OCI-LY7 (cell line): Measurements from ENCODE around the gene OPRM1. TPM values are rescaled to one million over a fixed set of nuclear protein-coding genes. Genes with fewer than 3 reads are reported as not detected.
"Not testable (repeated sequence)": the region's sequence is repeated elsewhere in the genome, so short reads cannot be mapped to it uniquely, and the experiment has no call there.

ENCODE experiments used
- BruUV-seq: library from RNA; stranded (reverse); fragments of 400-500 nt; replicated peaks from 2 replicates; lab custom pipeline; 2021; lab: Mats Ljungman, UMichigan
- CTCF ChIA-PET: fragments of 300-600 bp; sonication (Branson Sonifier 250); formaldehyde crosslinking; loops from one replicate; lab custom pipeline; 2022; ENCODE audit warnings: antibody characterized with exemption; ENCODE audit not compliant: unreplicated experiment; lab: Charles Lee
- POLR2A ChIA-PET: fragments of 300-600 bp; sonication (Branson Sonifier 250); formaldehyde crosslinking; loops from one replicate; lab custom pipeline; 2022; ENCODE audit warnings: antibody characterized with exemption; lab: Charles Lee
- DNase-seq: peaks from one replicate; pipeline ENCODE4 v3.0.0-alpha.2; 2015; ENCODE audit warnings: low spot score
- H2AFZ ChIP-seq: fragments of 200-600 bp; sonication (generic), shearing (Covaris generic); 2 replicates; pipeline ENCODE4 v1.6.1; 2014; ENCODE audit warnings: mild to moderate bottlenecking, antibody characterized with exemption, low read length, moderate library complexity
- H3K27ac ChIP-seq: fragments of 200-600 bp; sonication (generic); 2 replicates; pipeline ENCODE4 v1.5.1; 2014; ENCODE audit warnings: mixed run types, low read depth, mild to moderate bottlenecking, moderate library complexity, low read length, inconsistent platforms; ENCODE audit not compliant: poor library complexity, severe bottlenecking
- H3K36me3 ChIP-seq: fragments of 200-600 bp; sonication (generic); 2 replicates; pipeline ENCODE4 v1.6.1; 2014; ENCODE audit warnings: mild to moderate bottlenecking, antibody characterized with exemption, low read length, moderate library complexity, mixed read lengths; ENCODE audit not compliant: insufficient read depth
- H3K4me1 ChIP-seq: fragments of 200-600 bp; sonication (generic); 2 replicates; pipeline ENCODE4 v1.5.1; 2014; ENCODE audit warnings: mild to moderate bottlenecking, low read length; ENCODE audit not compliant: insufficient read depth, poor library complexity, severe bottlenecking
- H3K4me2 ChIP-seq: fragments of 200-600 bp; sonication (generic); 2 replicates; pipeline ENCODE4 v1.6.1; 2014; ENCODE audit warnings: mild to moderate bottlenecking, low read length
- H3K4me3 ChIP-seq: fragments of 200-600 bp; sonication (generic); 2 replicates; pipeline ENCODE4 v1.5.1; 2014; ENCODE audit warnings: mild to moderate bottlenecking, low read depth, low read length; ENCODE audit not compliant: poor library complexity, severe bottlenecking
- H3K79me2 ChIP-seq: fragments of 200-600 bp; sonication (generic); 2 replicates; pipeline ENCODE4 v1.6.1; 2016; ENCODE audit warnings: low read depth, mild to moderate bottlenecking, low read length, moderate library complexity, mixed read lengths; ENCODE audit not compliant: insufficient read depth
- H3K9me2 ChIP-seq: fragments of 200-600 bp; sonication (generic); 2 replicates; pipeline ENCODE4 v1.6.1; 2016; ENCODE audit warnings: mild to moderate bottlenecking, low read length, mixed read lengths; ENCODE audit not compliant: insufficient read depth
- H3K9me3 ChIP-seq: fragments of 200-600 bp; sonication (generic); 2 replicates; pipeline ENCODE4 v1.6.1; 2014; ENCODE audit warnings: mild to moderate bottlenecking, mixed run types, low read length, mixed read lengths
- H4K20me1 ChIP-seq: fragments of 200-600 bp; sonication (generic); 2 replicates; pipeline ENCODE4 v1.6.1; 2014; ENCODE audit warnings: mild to moderate bottlenecking, antibody characterized with exemption, low read length, moderate library complexity, mixed read lengths; ENCODE audit not compliant: insufficient read depth
- EZH2phosphoT487 ChIP-seq: fragments of 200-600 bp; sonication (generic); IDR thresholded peaks from 2 replicates; pipeline ENCODE4 v1.6.1; 2018; ENCODE audit warnings: low read depth, borderline replicate concordance, mild to moderate bottlenecking, mixed run types, antibody characterized with exemption, low read length, moderate library complexity, mixed read lengths
- intact Hi-C: fragments of 100-400 bp; cut with micrococcal nuclease; formaldehyde crosslinking; loops from one replicate; pipeline ENCODE4 v1.10.0; 2022; ENCODE audit not compliant: unreplicated experiment
- total RNA-seq, 2 experiments: library from RNA; depleted of rRNA in 1 of 2; stranded (reverse); fragments of >200 nt in 1 of 2; shearing (Covaris generic) in 1 of 2; gene quantifications; 2 replicates each; pipeline ENCODE4 v1.2.3, GENCODE V29; 2014 to 2022
- TF ChIP-seq, protein P1 (sequence below): fragments of 200-600 bp; sonication (generic); conservative IDR thresholded peaks from 2 replicates; pipeline ENCODE4 v1.5.1; 2014; ENCODE audit warnings: mild to moderate bottlenecking, antibody characterized with exemption, low read length, moderate library complexity, mixed read lengths

OPRM1 gene
- total RNA-seq, 2 experiments from 2014 or later = not detected

DNA sequence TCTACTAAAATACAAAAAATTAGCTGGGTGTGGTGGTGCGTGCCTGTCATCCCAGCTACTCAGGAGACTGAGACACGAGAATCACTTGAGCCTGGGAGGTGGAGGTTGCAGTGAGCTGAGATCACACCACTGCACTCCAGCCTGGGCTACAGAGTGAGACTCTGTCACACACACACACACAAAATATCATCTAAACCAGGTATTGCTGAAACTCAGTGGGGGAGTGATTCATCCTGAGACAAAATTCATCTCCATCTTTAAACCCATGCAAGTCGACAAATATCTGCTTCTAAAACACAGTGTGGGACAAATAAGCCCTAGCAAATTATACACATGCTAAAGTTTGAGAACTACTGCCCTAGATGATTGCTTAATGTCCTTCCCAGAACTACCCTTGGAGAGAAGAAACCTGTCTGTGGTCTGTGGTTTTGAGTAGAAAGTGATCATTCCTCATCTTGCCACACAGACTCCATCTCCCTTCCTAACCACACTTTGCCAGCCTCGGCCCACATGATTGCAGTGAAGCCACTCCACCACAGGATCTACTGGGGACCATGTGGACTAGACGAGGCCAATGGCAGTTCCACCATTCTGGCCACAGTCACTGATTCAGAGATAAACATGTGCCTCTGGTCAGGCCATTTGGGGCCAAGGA, 130.3 kb downstream of the OPRM1 start:
- ChIA-PET CTCF (no interaction called here), POLR2A (interaction anchor here (0.6 kb wide), 1 partner anchor 550 kb away, joined by 5 read pairs; no protein-coding TSS in a partner anchor)
- no peaks in the 10 kb centered on the region for H4K20me1 ChIP-seq
- H3K4me2 ChIP-seq = no peak overlapping the region
- no peak for DNase-seq
- H3K36me3 ChIP-seq = no peaks in the 10 kb centered on the region
- H3K4me3 ChIP-seq = no peak overlapping the region
- H3K79me2 ChIP-seq = no peaks in the 10 kb centered on the region
- no TSS peak for BruUV-seq
- no peak overlapping the region for H2AFZ ChIP-seq
- H3K4me1 ChIP-seq = no peaks in the 10 kb centered on the region
- TF ChIP-seq, protein P1, sequence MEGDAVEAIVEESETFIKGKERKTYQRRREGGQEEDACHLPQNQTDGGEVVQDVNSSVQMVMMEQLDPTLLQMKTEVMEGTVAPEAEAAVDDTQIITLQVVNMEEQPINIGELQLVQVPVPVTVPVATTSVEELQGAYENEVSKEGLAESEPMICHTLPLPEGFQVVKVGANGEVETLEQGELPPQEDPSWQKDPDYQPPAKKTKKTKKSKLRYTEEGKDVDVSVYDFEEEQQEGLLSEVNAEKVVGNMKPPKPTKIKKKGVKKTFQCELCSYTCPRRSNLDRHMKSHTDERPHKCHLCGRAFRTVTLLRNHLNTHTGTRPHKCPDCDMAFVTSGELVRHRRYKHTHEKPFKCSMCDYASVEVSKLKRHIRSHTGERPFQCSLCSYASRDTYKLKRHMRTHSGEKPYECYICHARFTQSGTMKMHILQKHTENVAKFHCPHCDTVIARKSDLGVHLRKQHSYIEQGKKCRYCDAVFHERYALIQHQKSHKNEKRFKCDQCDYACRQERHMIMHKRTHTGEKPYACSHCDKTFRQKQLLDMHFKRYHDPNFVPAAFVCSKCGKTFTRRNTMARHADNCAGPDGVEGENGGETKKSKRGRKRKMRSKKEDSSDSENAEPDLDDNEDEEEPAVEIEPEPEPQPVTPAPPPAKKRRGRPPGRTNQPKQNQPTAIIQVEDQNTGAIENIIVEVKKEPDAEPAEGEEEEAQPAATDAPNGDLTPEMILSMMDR = no peak
- no peak for TF ChIP-seq EZH2phosphoT487
- H3K27ac ChIP-seq = no peak overlapping the region
- H3K9me3 ChIP-seq = no peaks in the 10 kb centered on the region
- intact Hi-C loops = no loop called here
- H3K9me2 ChIP-seq = no peaks in the 10 kb centered on the region

DNA sequence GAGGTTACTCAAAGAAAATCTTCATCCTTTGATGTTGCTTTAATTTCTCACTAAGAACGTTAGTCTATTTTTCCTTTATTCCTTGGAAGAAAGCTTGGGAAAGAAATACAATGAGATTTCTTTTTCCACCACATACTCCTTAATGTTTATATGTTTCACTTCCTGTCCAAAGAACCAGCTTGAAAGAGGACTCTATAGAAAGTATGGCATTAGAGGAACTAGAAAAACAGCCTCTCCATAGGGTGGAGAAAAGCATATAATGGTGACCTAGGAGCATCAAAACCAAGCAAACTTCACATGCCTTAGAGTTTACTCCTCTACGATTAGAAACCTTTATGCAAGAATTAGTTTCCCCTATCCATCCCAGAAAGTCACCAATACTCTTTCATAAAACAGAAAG, 131.1 kb downstream of the OPRM1 start:
- H3K4me3 ChIP-seq = no peak overlapping the region
- H4K20me1 ChIP-seq = no peaks in the 10 kb centered on the region
- intact Hi-C loops = no loop called here
- H3K79me2 ChIP-seq = no peaks in the 10 kb centered on the region
- H3K4me1 ChIP-seq = no peaks in the 10 kb centered on the region
- H3K36me3 ChIP-seq = no peaks in the 10 kb centered on the region
- H3K9me2 ChIP-seq = no peaks in the 10 kb centered on the region
- H3K27ac ChIP-seq = no peak overlapping the region
- H3K4me2 ChIP-seq = no peak overlapping the region
- no peak overlapping the region for H2AFZ ChIP-seq
- DNase-seq = no peak
- BruUV-seq = no TSS peak
- ChIA-PET POLR2A (no interaction called here), CTCF (no interaction called here)
- no peak for TF ChIP-seq EZH2phosphoT487
- TF ChIP-seq, protein P1 = no peak
- no peaks in the 10 kb centered on the region for H3K9me3 ChIP-seq

DNA sequence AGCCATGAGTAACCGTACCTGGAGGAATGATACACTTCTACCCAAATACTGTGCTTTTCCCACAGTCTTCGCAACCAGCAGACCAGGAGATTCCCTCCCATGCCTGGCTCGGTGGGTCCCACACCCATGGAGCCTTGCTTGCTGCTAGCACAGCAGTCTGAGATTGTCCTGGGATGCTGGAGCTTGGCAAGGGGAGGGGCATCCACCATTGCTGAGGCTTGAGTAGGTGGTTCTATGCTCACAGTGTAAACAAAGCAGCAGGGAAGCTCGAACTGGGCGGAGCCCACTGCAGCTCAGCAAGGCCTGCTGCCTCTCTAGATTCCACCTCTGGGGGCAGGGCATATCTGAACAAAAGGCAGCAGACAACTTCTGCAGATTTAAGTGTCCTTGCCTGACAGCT, 133.4 kb downstream of the OPRM1 start:
- H3K36me3 ChIP-seq, DNase-seq, H4K20me1 ChIP-seq, H2AFZ ChIP-seq, H3K9me3 ChIP-seq, H3K4me2 ChIP-seq, CTCF ChIA-PET, H3K4me3 ChIP-seq, intact Hi-C loops, H3K27ac ChIP-seq, H3K9me2 ChIP-seq, H3K4me1 ChIP-seq, BruUV-seq, H3K79me2 ChIP-seq: not testable (repeated sequence)
- POLR2A ChIA-PET = interaction anchor here (0.7 kb wide), 1 partner anchor 12 kb away, joined by 3 read pairs; no protein-coding TSS in a partner anchor
